CD4-positive, alpha-beta T cell treated with Interleukin-15 for 1 hour (primary cell): ENCODE measurements around the gene ANKS1B.
"Not testable (repeated sequence)": the region's sequence is repeated elsewhere in the genome, so short reads cannot be mapped to it uniquely, and the experiment has no call there.

Experiments
- DNase-seq: peaks from one replicate; pipeline ENCODE4 v3.0.0-alpha.2; 2020

The ANKS1B gene

DNA sequence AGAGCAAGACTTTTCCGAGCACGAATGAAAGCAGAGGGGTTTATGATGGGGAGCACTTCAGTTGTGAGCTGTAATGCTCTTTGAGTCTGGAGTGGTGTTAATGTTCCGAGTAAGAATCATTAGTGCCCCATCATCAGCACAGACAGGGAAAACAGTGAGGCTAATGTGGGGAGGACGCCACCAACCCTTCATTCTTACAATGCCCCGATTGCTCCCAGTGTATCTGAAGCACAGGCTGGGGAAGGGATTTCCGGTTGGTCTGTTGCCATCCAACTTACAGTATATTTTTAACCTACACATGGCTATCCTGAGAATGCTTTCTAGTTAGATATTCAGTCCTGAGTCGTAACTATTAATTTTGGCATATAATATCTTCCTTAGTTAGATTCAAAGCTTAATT is 1198.1 kb downstream of the ANKS1B start:
- DNase-seq: no peak

DNA sequence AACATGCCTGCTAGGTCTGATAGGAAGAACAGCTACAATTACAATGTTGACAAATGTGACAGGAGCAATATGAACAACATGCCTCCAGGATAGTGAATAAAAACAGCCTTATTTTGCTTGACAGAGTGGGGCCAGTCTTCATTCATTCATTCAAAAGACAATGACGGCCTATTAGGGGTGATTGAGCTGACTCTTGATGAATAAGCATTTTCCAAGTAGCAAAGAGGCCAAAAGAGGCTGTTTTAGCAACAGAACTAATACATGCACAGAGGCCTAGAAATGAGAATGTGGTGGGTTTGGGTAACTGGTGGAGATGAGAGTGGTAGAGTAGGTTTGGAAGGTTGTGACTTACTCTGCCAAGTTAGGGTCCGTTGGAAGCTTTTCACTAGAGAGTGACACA is 1201.3 kb downstream of the ANKS1B start:
- DNase-seq: no peak

DNA sequence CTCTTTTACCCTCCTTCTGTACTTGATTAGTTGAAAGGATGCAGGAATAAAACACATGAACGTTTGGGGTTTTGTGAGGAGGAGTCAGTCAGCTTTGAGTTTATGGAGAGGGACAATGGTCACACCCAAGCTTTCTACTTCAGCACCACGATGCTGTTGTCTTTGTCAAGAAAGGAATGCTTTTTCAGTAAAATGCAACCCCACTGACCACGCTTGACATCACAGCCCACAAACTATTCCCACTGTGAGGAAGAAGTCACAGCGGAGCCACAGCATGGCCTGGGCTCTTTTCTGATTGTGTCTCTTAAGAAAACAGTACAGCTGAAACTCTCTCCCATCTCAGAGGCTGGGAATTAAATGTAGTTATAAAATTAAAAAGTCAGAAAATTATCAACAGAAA is 1204.5 kb downstream of the ANKS1B start:
- no peak for DNase-seq

DNA sequence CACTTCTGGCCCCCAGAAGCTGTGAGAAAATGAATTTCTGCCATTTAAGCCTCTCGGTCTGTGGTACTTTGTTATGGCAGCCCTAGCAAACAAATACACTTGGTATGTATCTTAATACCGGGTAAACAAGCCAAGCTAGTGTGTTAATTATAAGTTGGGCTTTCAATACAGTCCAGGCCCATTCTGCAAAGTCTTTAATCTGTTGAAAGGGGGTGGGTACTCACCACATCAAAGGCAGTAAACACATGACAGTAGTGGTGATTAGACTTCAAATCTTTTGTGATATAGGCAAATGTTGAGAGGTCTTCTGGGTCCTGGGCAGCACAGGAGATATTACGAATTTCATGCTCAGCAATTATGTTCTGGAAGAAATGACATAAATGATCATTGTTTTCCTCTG is 1211.9 kb downstream of the ANKS1B start:
- DNase-seq: no peak

DNA sequence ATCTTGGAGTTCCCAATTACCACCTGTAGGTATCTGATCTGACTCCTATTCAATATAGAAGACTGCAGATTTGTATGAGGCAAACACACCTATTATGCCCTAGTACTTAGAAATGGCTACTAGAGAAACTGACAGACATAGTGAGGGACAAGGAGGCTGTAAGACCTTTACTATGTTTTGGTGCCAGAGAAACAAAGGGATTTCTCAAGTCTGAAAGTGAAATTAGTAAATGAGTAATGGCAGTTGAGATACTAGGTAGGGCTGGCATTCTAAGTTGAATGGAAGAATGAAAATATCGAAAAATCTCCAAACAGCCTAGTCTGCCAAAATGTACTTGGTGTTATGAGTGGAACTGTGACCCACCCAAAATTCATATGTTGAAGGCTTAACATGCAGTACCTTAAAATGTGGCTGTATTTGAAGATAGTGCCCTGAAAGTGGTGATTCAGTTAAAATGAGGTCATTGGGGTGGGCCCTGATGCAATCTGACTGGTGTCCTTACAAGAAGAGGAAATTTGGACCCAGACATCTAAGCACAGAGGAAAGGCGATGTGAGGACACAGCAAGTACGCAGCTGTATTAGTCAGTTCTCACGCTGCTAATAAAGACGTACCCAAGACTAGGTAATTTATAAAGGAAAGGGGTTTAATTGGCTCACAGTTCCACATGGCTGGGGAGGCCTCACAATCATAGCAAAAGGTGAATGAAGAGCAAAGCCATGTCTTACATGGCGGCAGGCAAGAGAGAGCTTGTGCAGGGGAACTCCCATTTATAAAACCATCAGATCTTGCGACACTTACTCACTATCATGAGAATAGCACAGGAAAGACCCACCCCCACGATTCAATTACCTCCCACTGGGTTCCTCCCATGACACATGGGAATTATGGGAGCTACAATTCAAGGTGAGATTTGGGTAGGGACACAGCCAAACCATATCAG is 1212.7 kb downstream of the ANKS1B start:
- no peak for DNase-seq

DNA sequence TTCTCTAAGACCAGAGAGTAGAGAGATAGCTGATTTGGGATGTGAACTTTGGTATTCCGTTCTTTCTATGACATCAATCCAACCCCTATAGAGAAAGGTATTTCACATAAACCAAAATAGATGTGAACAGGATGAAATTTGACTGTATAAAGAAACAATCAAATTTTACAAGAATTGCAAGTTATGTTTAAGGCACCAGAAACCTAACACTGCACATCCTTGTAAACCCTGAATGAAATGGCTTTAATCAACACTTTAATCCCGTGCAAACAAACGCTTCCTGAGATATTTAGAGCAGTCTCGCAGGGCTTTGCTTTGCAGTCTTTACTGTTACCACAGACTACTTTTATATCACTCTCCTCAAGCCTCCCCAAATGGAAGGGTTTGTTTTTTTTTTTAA is 1214.5 kb downstream of the ANKS1B start:
- no peak for DNase-seq

DNA sequence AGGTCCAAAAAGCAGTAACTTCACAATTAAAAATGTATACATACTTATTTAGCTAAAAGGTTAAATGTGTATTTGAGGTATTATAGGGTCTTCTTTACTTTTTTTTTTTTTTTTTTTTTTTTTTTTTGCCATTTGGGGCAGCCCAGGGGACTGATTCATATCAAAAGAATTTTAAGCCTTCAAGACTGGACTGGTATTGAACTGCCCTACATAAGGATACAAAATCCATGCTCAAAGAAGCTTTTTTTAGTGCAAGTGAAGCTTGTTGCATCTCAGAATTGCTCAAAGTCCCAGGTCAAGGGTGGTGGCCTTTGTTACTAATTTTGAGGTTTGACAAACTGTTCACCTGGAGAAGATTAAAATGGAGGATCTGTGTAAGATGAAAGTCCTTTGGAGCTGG is 1215.7 kb downstream of the ANKS1B start:
- DNase-seq: no peak

DNA sequence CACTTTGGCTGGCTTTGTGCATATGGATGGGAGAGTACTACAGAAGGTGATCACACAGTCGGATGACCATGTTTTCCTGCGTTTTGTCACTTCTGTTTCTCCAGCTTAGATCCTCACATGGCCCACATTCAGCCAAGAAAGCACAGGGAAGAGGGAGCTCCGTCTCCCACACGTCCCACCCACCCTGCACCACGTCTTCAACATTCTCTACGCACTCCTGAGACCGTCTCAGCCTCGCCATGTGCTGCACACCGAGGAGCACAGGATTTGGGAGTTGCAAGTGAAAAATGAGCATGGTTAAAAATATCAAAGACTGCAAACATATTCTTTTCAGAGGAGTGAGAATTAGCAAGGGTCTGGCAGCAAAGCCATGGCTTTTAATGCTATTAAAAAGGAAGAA is 1217.5 kb downstream of the ANKS1B start:
- no peak for DNase-seq

DNA sequence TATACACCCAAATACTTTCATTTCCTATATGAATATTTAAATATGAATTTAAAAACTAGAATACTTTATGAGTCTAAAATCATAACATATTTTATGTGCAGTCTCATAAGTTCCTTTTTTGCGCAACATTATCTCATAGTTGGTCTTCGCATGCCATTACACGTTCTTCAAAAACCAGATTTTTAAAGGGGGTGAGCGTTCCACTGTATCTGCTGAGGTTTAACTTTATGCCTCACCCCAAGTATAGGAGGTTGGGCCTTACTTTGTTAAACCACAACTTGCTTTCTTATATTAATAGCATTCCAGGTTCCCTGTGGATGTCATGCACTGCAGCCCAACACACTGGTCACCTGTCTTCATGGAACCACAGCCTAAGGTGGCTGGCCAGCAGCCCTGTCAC is 1221.1 kb downstream of the ANKS1B start:
- no peak for DNase-seq

DNA sequence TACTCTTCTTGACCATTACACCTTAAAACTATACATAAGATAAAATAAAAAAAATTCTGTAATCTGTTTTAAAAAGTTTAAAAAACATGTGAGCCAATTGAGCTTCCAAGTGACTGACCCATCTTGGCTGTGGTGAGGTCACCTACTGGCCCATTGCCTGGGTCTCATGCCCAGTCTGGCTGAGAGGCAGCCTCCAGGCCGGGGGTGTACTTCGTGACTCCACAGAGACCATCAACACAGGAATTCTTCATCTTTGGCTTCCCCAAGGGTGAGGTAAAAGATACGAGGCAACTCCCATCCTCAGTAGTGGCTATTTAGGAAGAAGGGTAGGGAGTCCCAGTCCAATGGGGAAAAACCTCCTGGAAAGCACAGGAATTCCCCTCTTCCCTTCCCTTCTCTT is 1226.4 kb downstream of the ANKS1B start:
- DNase-seq: no peak

DNA sequence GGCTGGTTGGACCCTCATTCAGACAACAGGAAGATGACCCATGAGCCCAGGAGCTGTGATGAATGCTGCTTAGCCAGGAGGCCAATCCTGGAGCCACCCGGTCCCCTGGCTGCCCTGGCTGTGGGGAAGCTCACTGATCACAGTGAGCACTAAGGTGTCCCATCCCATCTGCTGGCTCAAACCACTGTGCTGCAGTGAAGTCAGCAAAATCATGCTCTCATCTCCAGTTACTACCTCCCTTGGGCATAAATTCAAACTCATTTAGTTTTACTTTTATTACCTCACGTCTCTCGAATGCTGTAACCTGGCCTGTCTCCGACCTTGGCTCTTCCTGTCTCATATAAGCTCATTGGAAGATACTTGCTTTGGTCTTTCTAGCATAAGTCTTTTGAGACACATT is 1227.3 kb downstream of the ANKS1B start:
- no peak for DNase-seq

DNA sequence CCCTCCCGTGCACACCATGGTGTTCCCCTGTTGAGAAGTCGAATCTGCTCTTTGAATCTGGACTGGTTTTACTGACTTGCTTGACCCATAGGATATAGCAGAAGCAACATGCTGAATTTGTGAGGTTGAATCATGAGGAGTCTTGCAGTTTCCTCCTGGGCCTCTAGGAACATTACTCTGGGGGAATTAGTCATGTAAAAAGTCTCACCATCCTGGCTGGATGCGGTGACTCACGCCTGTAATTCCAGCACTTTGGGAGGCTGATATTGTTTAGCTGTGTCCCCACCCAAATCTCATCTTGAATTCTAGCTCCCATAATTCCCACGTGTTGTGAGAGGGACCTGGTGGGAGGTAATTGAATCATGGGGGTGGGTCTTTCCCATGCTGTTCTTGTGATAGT is 1228.9 kb downstream of the ANKS1B start:
- DNase-seq: not testable (repeated sequence)

DNA sequence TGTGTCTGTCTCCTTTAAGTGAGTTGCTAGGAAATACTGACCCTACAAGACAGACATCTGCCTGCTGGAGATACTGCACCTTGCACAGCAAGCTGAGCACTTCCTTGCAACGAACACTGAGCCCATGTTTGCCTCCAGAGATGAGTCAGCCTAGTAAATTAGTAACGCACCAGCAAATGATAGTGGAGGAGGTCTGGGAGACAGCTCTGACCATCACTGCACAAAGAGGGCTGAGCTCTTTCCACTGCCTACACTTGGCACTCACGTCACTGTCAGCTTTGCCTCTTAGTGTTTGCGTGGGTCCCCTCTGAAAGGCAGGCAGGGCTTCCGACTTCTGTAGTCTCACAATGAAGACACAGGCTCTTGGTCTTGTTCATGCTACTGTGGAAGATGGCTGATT is 1230.6 kb downstream of the ANKS1B start:
- no peak for DNase-seq

DNA sequence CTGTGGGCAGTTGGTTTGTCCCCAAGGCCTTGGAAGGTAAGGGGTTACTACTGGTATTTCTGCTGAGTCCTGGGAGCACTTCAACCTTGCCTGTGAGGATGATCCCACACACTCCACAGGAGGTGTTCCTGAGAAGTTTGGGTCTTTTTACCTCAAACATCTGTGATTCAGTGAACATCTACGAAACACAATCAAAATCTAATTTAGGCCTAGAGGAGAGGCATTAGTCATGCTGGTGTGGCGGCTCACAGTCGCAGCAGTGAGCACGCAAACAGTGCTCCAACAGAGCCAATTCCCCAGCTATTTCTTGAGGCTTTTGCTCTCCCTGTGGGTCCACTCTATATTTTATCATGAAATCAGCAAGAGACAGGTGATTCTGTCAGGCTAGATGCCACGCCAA is 1232.0 kb downstream of the ANKS1B start:
- no peak for DNase-seq

DNA sequence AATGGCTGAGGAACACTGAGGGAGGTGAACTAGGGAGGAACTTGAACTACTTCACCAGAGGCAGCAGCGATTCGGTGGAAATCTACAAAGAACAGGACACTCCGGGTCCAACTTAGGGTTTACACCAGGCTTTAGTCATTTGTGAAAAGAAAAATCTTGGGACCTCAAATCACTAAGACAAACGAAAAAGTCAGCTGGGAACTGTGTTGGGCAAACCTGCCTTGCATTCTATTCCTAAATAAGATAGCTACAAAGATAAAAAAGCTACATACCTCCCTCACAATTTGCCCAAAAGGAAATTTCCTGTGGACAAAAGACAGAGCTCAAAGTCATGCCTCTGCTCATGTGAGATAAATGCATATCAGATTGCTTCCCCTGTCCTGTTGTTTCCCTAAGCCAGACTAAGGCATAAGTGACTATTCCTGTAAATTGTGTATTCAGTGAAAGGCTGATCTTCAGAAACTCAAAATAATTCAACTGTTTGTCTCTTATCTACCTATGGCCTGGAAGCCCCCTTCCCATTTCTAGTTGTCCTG is 1233.1 kb downstream of the ANKS1B start:
- DNase-seq: no peak

DNA sequence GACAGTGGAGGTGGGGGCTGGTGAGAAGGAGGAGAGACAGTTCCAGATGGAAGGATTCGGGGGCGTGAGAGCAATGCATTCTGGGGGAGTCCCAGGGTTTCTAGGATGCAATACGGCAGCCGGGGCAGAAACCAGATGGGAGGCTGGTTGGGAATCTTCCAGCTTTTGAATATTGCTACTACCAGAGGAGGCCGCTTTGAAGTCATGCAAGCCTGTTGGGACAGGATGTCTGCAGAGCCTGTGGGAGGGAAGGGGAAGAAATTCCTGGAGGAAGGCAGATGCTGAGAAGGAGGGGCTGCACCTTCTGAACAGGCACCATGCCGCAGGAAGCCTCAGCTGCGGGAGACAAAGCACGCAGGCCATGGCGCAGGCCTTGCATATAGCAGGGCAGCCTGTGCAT is 1234.2 kb downstream of the ANKS1B start:
- no peak for DNase-seq

DNA sequence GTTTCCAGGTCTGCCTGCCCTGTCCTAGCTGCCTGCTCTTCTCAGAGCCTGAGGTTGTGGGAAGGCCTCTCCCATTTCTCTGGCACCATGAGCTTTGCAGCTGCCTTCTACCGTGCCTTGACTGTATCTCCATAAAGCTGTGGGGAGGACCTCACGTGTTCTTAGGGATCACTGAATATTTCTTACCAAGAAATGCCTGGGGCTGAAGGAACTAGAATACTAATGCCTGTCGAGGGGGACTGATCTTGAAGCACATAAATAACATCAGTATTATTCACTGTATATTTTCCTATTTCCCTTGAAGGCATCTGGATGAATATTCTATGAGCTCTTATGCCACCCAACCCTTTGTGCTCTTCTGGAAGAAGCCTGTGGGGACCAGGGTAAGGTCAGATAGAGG is 1236.3 kb downstream of the ANKS1B start:
- no peak for DNase-seq

DNA sequence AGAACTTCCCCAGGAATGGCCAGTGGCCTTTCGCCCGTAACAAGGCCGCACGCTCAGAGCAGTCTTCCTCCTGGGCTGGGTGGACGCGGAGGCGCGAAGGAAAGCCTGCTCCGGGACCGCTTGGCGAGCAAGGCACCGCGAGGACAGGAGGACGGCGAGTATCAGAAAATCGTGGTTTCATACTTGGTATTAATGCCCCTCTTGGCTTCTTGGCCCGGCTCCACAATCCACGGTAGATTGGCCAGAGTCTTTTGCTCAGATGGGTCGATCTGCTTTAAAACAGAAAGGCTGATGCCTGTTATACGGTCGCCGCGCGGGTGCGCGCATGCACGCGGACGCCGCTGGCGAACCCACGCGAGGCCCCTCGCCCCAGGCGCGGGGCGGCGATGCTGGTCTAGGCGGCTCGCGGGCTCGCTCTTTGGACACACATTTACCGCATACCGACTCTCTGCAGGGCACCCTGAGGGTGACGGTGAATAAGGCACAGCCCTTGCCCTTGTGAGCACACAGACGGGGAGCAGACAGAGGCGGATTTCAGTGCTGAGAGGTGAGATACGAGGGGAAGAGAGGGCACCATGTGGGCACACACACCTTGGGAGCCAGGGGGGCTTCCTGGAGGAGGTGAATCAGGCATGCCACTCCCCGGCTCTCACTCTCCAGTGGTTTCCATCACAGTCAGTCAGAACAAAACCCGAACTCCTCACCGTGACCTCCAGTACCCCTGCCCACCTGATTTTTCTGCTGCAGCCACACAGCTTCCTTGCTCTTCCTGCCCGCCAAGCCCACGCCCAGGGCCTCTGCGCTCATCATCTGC is 1239.0 kb downstream of the ANKS1B start:
- DNase-seq: no peak

DNA sequence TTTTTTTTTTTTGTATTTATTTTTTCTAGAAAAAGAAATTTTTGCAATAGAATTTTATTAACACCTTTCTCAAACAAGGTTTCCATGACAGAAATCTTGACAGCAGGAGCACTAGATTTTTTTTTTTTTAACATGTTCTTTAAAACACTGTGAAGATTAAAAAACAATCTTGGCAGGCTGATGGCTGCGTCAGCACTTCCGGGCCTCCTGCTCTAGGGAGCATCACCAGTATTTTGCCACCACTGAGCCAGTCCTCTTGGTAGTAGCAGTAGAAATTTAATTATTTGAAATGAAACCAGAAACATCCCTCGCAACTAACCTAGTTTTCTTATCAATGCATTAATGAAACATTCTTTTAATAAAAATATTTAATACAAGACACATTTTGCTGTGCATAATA is 1240.1 kb downstream of the ANKS1B start:
- no peak for DNase-seq

DNA sequence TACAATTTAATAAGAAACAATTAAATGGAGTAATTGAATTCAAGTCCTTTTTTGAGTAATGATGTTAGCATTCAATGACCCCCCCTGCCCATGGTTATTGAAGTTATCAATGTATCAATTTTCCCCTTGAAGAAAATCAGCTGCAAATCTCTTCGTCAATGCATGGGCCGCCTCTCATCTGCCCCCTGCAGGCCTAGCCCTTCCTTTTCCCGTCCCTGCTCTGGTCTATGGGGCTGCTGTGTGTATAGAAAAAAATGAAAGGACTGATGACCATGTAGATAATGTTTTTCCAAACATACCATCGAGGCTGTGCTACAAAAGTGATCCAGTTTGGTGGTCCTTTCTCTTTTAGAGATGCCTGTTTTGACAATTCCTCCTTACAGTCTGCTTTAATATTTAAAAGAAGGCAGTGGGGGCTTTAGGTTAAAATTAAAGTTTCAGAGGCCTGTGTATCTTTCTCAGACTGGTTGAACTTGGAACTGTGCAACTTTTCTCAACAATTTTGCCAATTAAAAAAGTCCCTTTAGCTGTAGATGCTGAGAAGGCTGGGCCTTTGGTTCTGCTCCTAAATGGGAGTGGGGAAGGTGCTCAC is 1241.3 kb downstream of the ANKS1B start:
- DNase-seq: no peak

DNA sequence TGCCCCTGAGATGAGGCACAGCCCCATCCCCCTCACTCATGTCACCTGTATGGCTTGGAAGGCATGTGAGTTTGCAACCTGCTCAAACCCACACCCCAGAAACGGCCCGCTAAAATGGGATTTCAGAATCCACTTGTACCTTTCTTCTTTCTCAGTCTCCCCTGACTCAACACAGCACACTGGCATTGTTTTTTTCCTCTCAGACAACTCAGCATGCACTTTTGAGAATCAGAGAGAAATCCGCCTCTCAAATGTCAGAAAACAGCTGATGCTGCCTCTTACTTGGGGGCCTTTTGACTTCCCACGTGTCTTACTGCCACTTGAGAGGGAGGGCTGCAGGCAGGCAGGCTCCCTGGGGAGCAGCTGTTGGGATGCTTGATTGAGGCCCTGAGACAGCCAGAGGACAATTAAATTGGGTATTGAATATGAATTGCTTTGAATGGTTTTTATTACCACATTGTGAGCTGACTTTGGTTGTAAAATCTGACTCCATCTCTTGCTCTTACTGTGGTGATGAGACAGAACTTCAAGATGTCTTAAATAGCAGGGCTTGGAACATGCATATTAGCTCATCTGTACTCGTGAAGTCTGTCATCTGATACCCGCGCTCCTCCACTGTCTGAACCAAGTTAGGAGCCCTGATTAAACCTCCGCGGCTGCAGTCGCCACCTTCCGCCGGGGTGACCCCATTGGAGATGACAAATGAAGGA is 1243.0 kb downstream of the ANKS1B start:
- no peak for DNase-seq

DNA sequence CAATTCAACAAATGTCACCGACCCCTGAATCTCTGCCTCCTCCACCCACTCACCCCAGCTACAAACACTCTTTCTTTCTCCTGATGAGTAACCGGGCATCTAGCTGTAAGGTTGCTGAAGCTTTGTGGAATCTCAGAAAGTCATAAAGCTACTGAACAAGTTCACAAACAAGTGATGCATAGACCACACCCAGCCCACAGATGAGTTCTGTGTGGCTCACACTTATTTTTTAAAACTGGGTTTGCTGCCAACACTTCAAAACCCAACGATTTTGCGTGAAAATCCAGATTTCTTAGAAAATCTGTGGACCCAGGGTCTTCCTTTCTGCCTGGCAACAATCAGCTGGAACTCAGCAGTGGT is 1243.6 kb downstream of the ANKS1B start:
- no peak for DNase-seq

DNA sequence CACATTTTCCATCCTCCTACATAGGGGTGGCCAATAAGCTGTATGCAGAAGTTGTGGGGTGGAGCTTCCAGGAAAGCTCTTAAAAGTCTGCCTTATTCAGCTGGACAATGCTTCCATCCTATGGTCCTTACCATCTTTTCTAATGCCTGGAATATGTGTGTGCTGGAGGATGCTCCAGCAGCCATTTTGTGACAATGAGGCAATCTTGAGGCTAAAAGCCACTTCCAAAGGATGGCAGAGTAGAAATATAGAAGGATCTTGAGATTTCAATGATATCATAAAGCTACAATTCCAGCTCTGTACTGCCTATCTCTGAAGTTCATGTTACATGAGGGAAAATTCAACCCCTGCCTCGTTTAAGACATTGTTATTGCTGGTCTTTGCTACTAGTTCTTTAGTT is 1244.0 kb downstream of the ANKS1B start:
- DNase-seq: no peak
